ENCODE results near the gene SDK1.

The SDK1 gene

GRCh38 chr7:3964980-3965606 lies 664.0 kb downstream of the SDK1 start:
- DNase-seq = no peak

GRCh38 chr7:3965794-3966395 lies 664.8 kb downstream of the SDK1 start:
- DNase-seq = no peak

GRCh38 chr7:3968234-3968633 lies 667.2 kb downstream of the SDK1 start:
- DNase-seq = no peak

- no peak for DNase-seq
Observed at GRCh38 chr7:3969286-3969685, 668.2 kb downstream of the SDK1 start.

- no peak for DNase-seq
Observed at GRCh38 chr7:3971323-3971722, 670.3 kb downstream of the SDK1 start.

- no peak for DNase-seq
Observed at GRCh38 chr7:3973264-3973663, 672.2 kb downstream of the SDK1 start.

GRCh38 chr7:3974329-3974728 lies 673.3 kb downstream of the SDK1 start:
- DNase-seq = no peak

GRCh38 chr7:3975371-3975770 lies 674.3 kb downstream of the SDK1 start:
- DNase-seq = no peak

- DNase-seq = no peak
Observed at GRCh38 chr7:3977391-3977790, 676.3 kb downstream of the SDK1 start.

- no peak for DNase-seq
Observed at GRCh38 chr7:3978839-3979238, 677.8 kb downstream of the SDK1 start.

GRCh38 chr7:3979611-3980299 lies 678.7 kb downstream of the SDK1 start:
- DNase-seq = no peak

GRCh38 chr7:3980300-3980643 lies 679.2 kb downstream of the SDK1 start:
- DNase-seq = no peak

GRCh38 chr7:3981281-3981680 lies 680.2 kb downstream of the SDK1 start:
- no peak for DNase-seq

- DNase-seq = no peak
Observed at GRCh38 chr7:3984456-3984855, 683.4 kb downstream of the SDK1 start.

GRCh38 chr7:3986927-3987326 lies 685.9 kb downstream of the SDK1 start:
- DNase-seq = no peak

GRCh38 chr7:3987426-3987927 lies 686.4 kb downstream of the SDK1 start:
- no peak for DNase-seq

- DNase-seq = no peak
Observed at GRCh38 chr7:3989723-3990122, 688.7 kb downstream of the SDK1 start.

GRCh38 chr7:3991731-3992231 lies 690.7 kb downstream of the SDK1 start:
- no peak for DNase-seq

GRCh38 chr7:3992841-3993240 lies 691.8 kb downstream of the SDK1 start:
- no peak for DNase-seq

- DNase-seq = no peak
Observed at GRCh38 chr7:3994764-3995163, 693.7 kb downstream of the SDK1 start.

- no peak for DNase-seq
Observed at GRCh38 chr7:3995187-3995586, 694.1 kb downstream of the SDK1 start.

- no peak for DNase-seq
Observed at GRCh38 chr7:3998060-3998459, 697.0 kb downstream of the SDK1 start.

- DNase-seq = no peak
Observed at GRCh38 chr7:4000139-4000538, 699.1 kb downstream of the SDK1 start.

GRCh38 chr7:4000934-4001333 lies 699.9 kb downstream of the SDK1 start:
- DNase-seq = no peak
